Loucy (cell line): ENCODE results near the gene JARID2.

Experiments used
- H2AFZ ChIP-seq: fragments of 200-600 bp; sonication (generic); 2 replicates; pipeline ENCODE4 v1.6.0; 2016; ENCODE audit warnings: antibody characterized with exemption, mild to moderate bottlenecking, low read length, moderate library complexity
- H3F3A ChIP-seq: fragments of 200-600 bp; 2 replicates; pipeline ENCODE4 v1.6.0; 2016; ENCODE audit warnings: antibody characterized with exemption, low read depth, mild to moderate bottlenecking
- H3K27me3 ChIP-seq: fragments of 200-600 bp; sonication (generic); 2 replicates; pipeline ENCODE4 v1.6.1; 2014; ENCODE audit warnings: low read length, mild to moderate bottlenecking; ENCODE audit not compliant: insufficient read depth, poor library complexity, severe bottlenecking
- H3K36me3 ChIP-seq: fragments of 200-600 bp; sonication (generic); 2 replicates; pipeline ENCODE4 v1.6.1; 2016; ENCODE audit warnings: low read length; ENCODE audit not compliant: insufficient read depth
- H3K4me1 ChIP-seq: fragments of 200-600 bp; sonication (generic); 2 replicates; pipeline ENCODE4 v1.5.1; 2014; ENCODE audit warnings: low read length, mild to moderate bottlenecking; ENCODE audit not compliant: insufficient read depth, poor library complexity, severe bottlenecking
- H3K4me2 ChIP-seq: fragments of 200-600 bp; sonication (generic); 2 replicates; pipeline ENCODE4 v1.6.0; 2014; ENCODE audit warnings: antibody characterized with exemption, low read length, low read depth, mild to moderate bottlenecking; ENCODE audit not compliant: poor library complexity, severe bottlenecking
- H3K4me3 ChIP-seq: fragments of 200-600 bp; sonication (generic); 2 replicates; pipeline ENCODE4 v1.5.1; 2014; ENCODE audit warnings: low read length, mild to moderate bottlenecking, mixed read lengths; ENCODE audit not compliant: poor library complexity, severe bottlenecking
- H3K79me2 ChIP-seq: fragments of 200-600 bp; sonication (generic); 2 replicates; pipeline ENCODE4 v1.6.1; 2014; ENCODE audit warnings: low read length; ENCODE audit not compliant: insufficient read depth
- H3K9ac ChIP-seq: fragments of 200-600 bp; sonication (generic); 2 replicates; pipeline ENCODE4 v1.6.0; 2014; ENCODE audit warnings: mild to moderate bottlenecking, low read depth, low read length, moderate library complexity; ENCODE audit not compliant: poor library complexity, severe bottlenecking
- H3K9me2 ChIP-seq: fragments of 200-600 bp; sonication (generic); replicated peaks from 2 replicates; pipeline ENCODE4 v1.6.1; 2016; ENCODE audit warnings: low read depth, low read length, mixed read lengths
- H3K9me3 ChIP-seq: fragments of 200-600 bp; sonication (generic); 2 replicates; pipeline ENCODE4 v1.6.1; 2014; ENCODE audit warnings: mild to moderate bottlenecking, antibody characterized with exemption, low read length, low read depth; ENCODE audit not compliant: insufficient read depth
- H4K20me1 ChIP-seq: fragments of 200-600 bp; sonication (generic); 2 replicates; pipeline ENCODE4 v1.6.0; 2014; ENCODE audit warnings: antibody characterized with exemption, low read length, mild to moderate bottlenecking; ENCODE audit not compliant: insufficient read depth, poor library complexity, severe bottlenecking
- EZH2phosphoT487 ChIP-seq: fragments of 200-600 bp; IDR thresholded peaks from 2 replicates; pipeline ENCODE4 v1.6.1; 2018; ENCODE audit warnings: antibody characterized with exemption, mild to moderate bottlenecking, moderate library complexity, borderline replicate concordance
- TF ChIP-seq, protein P1 (sequence below): fragments of 200-600 bp; sonication (generic); conservative IDR thresholded peaks from 2 replicates; pipeline ENCODE4 v1.5.1; 2014; ENCODE audit warnings: mild to moderate bottlenecking, antibody characterized with exemption, low read length

Gene JARID2

DNA sequence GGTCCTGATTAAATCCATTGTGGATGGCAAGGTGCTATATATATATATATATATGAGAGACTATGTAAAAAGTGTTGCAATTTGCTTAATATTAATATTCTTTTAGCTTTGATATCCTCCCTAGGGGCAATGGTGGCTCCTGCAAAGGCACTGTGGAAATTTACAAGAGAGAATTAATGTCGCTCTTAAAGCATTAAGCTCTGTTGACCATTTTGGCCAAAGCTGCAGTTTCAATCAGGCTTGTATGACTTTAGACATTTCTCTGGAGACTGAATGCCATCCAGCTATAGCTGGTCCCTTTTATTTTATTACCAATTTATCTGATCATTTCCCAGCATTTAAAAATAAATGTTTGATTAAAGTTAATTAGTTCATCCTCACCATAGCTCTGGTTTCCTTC lies 155.3 kb downstream of the JARID2 start:
- no peaks in the 10 kb centered on the region for H3K9me2 ChIP-seq

DNA sequence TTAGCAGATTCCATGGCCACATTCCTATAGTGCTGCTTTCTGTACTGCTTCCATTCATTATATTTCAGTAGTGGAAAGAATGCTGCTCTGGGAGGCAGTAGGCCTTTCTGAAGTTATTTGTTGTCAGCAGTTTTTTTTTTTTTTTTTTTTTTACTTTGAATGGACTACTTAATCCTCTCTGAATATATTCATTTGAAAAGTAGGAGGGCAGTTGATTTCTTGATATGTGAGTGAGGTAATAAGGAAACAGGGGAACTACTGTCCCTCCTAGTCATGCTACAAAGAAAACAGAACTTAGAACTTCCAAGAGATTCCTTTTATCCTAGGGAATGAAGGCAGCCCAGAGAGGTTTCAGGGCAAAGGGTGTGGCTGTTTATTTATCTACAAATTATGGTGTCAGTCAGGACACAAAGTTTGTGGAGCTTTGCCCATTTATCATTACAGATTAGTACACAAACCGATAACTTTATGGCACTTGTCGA lies 155.9 kb downstream of the JARID2 start:
- Histone ChIP-seq H4K20me1 (peaks cover 98% of the 10 kb centered on the region), H3K79me2 (peaks cover 100% of the 10 kb centered on the region), H3K27me3 (no peaks in the 10 kb centered on the region), H3K4me3 (no peak overlapping the region), H3K9ac (peak overlapping the region; percentile 29), H3K4me2 (peak overlapping the region; percentile 87), H3K36me3 (0 out of 2 replicates have a peak, but pooled peaks cover 5% of the 10 kb centered on the region), H2AFZ (no peak overlapping the region), H3F3A (peaks cover 11% of the 10 kb centered on the region; the same call in 1 of the 2 replicates), H3K9me2 (no peaks in the 10 kb centered on the region), H3K4me1 (peaks cover 99% of the 10 kb centered on the region), H3K9me3 (no peaks in the 10 kb centered on the region)
- TF ChIP-seq EZH2phosphoT487, result no peak
- TF ChIP-seq, protein P1, sequence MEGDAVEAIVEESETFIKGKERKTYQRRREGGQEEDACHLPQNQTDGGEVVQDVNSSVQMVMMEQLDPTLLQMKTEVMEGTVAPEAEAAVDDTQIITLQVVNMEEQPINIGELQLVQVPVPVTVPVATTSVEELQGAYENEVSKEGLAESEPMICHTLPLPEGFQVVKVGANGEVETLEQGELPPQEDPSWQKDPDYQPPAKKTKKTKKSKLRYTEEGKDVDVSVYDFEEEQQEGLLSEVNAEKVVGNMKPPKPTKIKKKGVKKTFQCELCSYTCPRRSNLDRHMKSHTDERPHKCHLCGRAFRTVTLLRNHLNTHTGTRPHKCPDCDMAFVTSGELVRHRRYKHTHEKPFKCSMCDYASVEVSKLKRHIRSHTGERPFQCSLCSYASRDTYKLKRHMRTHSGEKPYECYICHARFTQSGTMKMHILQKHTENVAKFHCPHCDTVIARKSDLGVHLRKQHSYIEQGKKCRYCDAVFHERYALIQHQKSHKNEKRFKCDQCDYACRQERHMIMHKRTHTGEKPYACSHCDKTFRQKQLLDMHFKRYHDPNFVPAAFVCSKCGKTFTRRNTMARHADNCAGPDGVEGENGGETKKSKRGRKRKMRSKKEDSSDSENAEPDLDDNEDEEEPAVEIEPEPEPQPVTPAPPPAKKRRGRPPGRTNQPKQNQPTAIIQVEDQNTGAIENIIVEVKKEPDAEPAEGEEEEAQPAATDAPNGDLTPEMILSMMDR, result no peak

More for the DNA sequence above, 155.3 kb downstream of the JARID2 start:
- TF ChIP-seq, protein P1, result no peak
- no peak for TF ChIP-seq EZH2phosphoT487
- Histone ChIP-seq H3K4me3 (no peak overlapping the region), H3K27me3 (no peaks in the 10 kb centered on the region), H3K4me1 (peaks cover 96% of the 10 kb centered on the region), H4K20me1 (peaks cover 98% of the 10 kb centered on the region), H3K4me2 (peak overlapping the region; percentile 87), H3F3A (peaks cover 11% of the 10 kb centered on the region; the same call in 1 of the 2 replicates), H3K9ac (peak overlapping the region; percentile 29), H3K79me2 (peaks cover 100% of the 10 kb centered on the region), H2AFZ (no peak overlapping the region), H3K36me3 (0 out of 2 replicates have a peak, but pooled peaks cover 6% of the 10 kb centered on the region), H3K9me3 (no peaks in the 10 kb centered on the region)

DNA sequence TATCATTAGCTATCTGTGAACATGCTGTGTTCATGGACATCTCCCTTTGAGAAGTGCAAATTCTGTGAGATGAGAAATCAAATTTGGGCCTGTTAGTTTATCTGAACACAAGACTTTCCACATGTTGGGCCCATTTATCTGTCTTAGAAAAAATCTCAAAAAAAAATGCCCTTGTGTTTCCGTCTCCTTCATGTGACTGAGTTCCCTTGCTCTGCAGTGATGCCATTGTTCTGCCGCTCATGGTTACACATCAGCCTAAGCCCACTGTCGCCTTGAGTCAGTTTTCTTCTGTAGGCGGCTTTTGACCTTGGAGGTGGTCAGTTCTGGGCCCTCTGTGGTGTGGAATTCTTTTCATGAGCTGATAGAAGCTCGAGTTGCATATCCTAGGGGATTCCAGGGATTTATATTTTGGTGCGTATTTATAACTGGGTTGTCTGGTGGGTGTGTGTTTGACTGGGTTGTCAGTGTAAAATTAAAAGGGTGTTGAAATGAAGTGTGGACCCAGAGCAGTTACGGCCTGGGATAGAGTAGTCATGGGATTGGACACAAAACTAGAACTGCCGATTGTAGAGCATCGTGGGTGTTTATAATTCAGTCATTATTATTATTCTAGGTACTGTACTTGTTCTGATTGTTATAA lies 156.7 kb downstream of the JARID2 start:
- H3K9me2 ChIP-seq, result no peaks in the 10 kb centered on the region
- peak overlapping the region; percentile 87 for H3K4me2 ChIP-seq
- H3K9me3 ChIP-seq, result no peaks in the 10 kb centered on the region
- H4K20me1 ChIP-seq, result peaks cover 97% of the 10 kb centered on the region
- peaks cover 99% of the 10 kb centered on the region for H3K4me1 ChIP-seq
- peak overlapping the region; percentile 79 for H3K9ac ChIP-seq
- no peaks in the 10 kb centered on the region for H3K27me3 ChIP-seq
- TF ChIP-seq, protein P1, result no peak
- no peaks in the 10 kb centered on the region for H3K36me3 ChIP-seq
- H3K79me2 ChIP-seq, result peaks cover 100% of the 10 kb centered on the region
- H2AFZ ChIP-seq, result no peak overlapping the region
- peaks cover 11% of the 10 kb centered on the region; the same call in 1 of the 2 replicates for H3F3A ChIP-seq
- H3K4me3 ChIP-seq, result peak overlapping the region; percentile 68
